CD4-positive, alpha-beta T cell (primary cell): Measurements from ENCODE around the gene TYRP1. TPM values are rescaled to one million over a fixed set of nuclear protein-coding genes. Genes with fewer than 3 reads are reported as not detected.

Source experiments
- ATAC-seq: fragments of 200-7000 bp; cut with Tn5 transposase; one replicate; pipeline ENCODE4 v1.10.0; 2022; ENCODE audit warnings: mild to moderate bottlenecking; ENCODE audit not compliant: poor library complexity
- CTCF ChIA-PET: fragments of 350-600 bp; sonication (Branson Sonifier 250); formaldehyde crosslinking; loops from one replicate; lab custom pipeline; 2021; ENCODE audit warnings: antibody characterized with exemption, inconsistent platforms; lab: Charles Lee
- POLR2A ChIA-PET: fragments of 350-600 bp; sonication (Branson Sonifier 250); formaldehyde crosslinking; loops from one replicate; lab custom pipeline; 2021; ENCODE audit warnings: antibody characterized with exemption, inconsistent platforms; lab: Charles Lee
- DNase-seq, 14 experiments: peaks; one replicate each; pipeline ENCODE4 v3.0.0-alpha.2; 2013 to 2020; ENCODE audit warnings: mixed read lengths in 2 of 14
- H3K27ac ChIP-seq, 2 donors: one replicate each; pipeline versions ENCODE4 v1.5.1 to v1.7.0; 2013; ENCODE audit warnings: low read length in 2 of 2, low read depth in 1 of 2, mild to moderate bottlenecking in 1 of 2
- H3K27me3 ChIP-seq, 2 experiments: 1 replicate in 1 of 2; 2 replicates in 1 of 2; pipeline versions ENCODE4 v1.6.1 to v1.7.0; 2013; ENCODE audit warnings: low read length in 2 of 2, control low read depth in 1 of 2, mild to moderate bottlenecking in 1 of 2, moderate library complexity in 1 of 2; ENCODE audit not compliant: insufficient read depth in 2 of 2, control insufficient read depth in 1 of 2
- H3K36me3 ChIP-seq: one replicate; pipeline ENCODE4 v1.6.1; 2013; ENCODE audit warnings: low read length, control low read depth; ENCODE audit not compliant: insufficient read depth
- H3K4me1 ChIP-seq: one replicate; pipeline ENCODE4 v1.6.1; 2013; ENCODE audit warnings: low read length, control low read depth; ENCODE audit not compliant: insufficient read depth
- H3K4me3 ChIP-seq: one replicate; pipeline ENCODE4 v1.5.1; 2013; ENCODE audit warnings: mild to moderate bottlenecking, low read length, moderate library complexity
- H3K9me3 ChIP-seq, 2 experiments: 1 replicate in 1 of 2; 2 replicates in 1 of 2; pipeline versions ENCODE4 v1.6.1 to v1.7.0; 2013; ENCODE audit warnings: low read length in 2 of 2, mild to moderate bottlenecking in 2 of 2, control low read depth in 1 of 2, moderate library complexity in 1 of 2; ENCODE audit not compliant: control insufficient read depth in 1 of 2, insufficient read depth in 1 of 2
- H3K27ac Mint-ChIP-seq: one replicate; pipeline ENCODE4 v1.8.0; 2020; ENCODE audit warnings: mixed read lengths
- H3K27me3 Mint-ChIP-seq: one replicate; pipeline ENCODE4 v1.8.0; 2021; ENCODE audit warnings: mixed read lengths
- H3K36me3 Mint-ChIP-seq: one replicate; pipeline ENCODE4 v1.8.0; 2021; ENCODE audit warnings: low read depth, mixed read lengths
- H3K4me1 Mint-ChIP-seq: one replicate; pipeline ENCODE4 v1.8.0; 2021; ENCODE audit warnings: low read depth, mixed read lengths
- H3K4me3 Mint-ChIP-seq: one replicate; pipeline ENCODE4 v1.8.0; 2020; ENCODE audit warnings: mild to moderate bottlenecking, mixed read lengths
- H3K9me3 Mint-ChIP-seq: one replicate; pipeline ENCODE4 v1.8.0; 2020; ENCODE audit warnings: mixed read lengths
- CTCF ChIP-seq: fragments of 200-600 bp; IDR thresholded peaks from one replicate; pipeline ENCODE4 v1.8.0; 2022; ENCODE audit warnings: antibody characterized with exemption, mild to moderate bottlenecking
- intact Hi-C, 2 experiments: fragments of 100-400 bp; cut with DNase I in 1 of 2; cut with micrococcal nuclease in 1 of 2; formaldehyde crosslinking; loops; one replicate each; pipeline versions ENCODE4 v1.15.1 to v1.9.0; 2023 to 2025; cut with DNase I, micrococcal nuclease
- total RNA-seq, 174 experiments: library from RNA in 2 of 174; stranded (reverse) in 2 of 174; gene quantifications; one replicate each; pipeline ENCODE4 v1.2.3 and lab custom pipeline; 2021 to 2026

The TYRP1 gene
- total RNA-seq, 2 experiments from 2014 or later: not detected

GRCh38 chr9:12651125-12651524 is 42.1 kb upstream of the TYRP1 start:
- ChIA-PET POLR2A (no interaction called here), CTCF (no interaction called here)
- TF ChIP-seq CTCF: no peak
- Mint-ChIP-seq H3K4me1 (no peaks in the 10 kb centered on the region), H3K27me3 (no peaks in the 10 kb centered on the region), H3K4me3 (no peak overlapping the region), H3K36me3 (no peaks in the 10 kb centered on the region), H3K9me3 (peaks cover 4% of the 10 kb centered on the region), H3K27ac (no peak overlapping the region)
- Histone ChIP-seq H3K27me3 (no peaks in the 10 kb centered on the region), H3K27ac (no peak overlapping the region), H3K36me3 (no peaks in the 10 kb centered on the region), H3K4me1 (no peaks in the 10 kb centered on the region), H3K9me3 (no peaks in the 10 kb centered on the region), H3K4me3 (no peak overlapping the region)
- intact Hi-C loops: no loop called here
- ATAC-seq (no peak), DNase-seq (no peak)

- no peaks in the 10 kb centered on the region for H3K36me3 Mint-ChIP-seq
Observed at GRCh38 chr9:12652973-12653372, 40.2 kb upstream of the TYRP1 start.

GRCh38 chr9:12656803-12657202 is 36.4 kb upstream of the TYRP1 start:
- POLR2A ChIA-PET: no interaction called here
- no peaks in the 10 kb centered on the region for H3K36me3 ChIP-seq
- no peaks in the 10 kb centered on the region for H3K4me1 Mint-ChIP-seq
- no peaks in the 10 kb centered on the region for H3K4me1 ChIP-seq
- CTCF ChIA-PET: no interaction called here
- TF ChIP-seq CTCF: no peak
- H3K27ac Mint-ChIP-seq: no peak overlapping the region
- H3K27ac ChIP-seq: no peak overlapping the region
- H3K27me3 Mint-ChIP-seq: no peaks in the 10 kb centered on the region
- intact Hi-C loops: no loop called here
- ATAC-seq: no peak
- H3K36me3 Mint-ChIP-seq: no peaks in the 10 kb centered on the region
- peaks cover 5 to 16% of the 10 kb centered on the region in 2 experiments for H3K9me3 ChIP-seq
- H3K27me3 ChIP-seq: no peaks in the 10 kb centered on the region
- H3K4me3 Mint-ChIP-seq: no peak overlapping the region
- no peak overlapping the region for H3K4me3 ChIP-seq
- peaks cover 5% of the 10 kb centered on the region for H3K9me3 Mint-ChIP-seq
- no peak for DNase-seq

More at GRCh38 chr9:12652973-12653372, 40.2 kb upstream of the TYRP1 start:
- DNase-seq (no peak), ATAC-seq (no peak)
- H3K4me3 Mint-ChIP-seq: no peak overlapping the region
- ChIA-PET CTCF (no interaction called here), POLR2A (no interaction called here)
- Histone ChIP-seq H3K27ac (no peak overlapping the region), H3K27me3 (no peaks in the 10 kb centered on the region), H3K9me3 (peaks cover 3 to 5% of the 10 kb centered on the region in 2 experiments), H3K4me3 (no peak overlapping the region), H3K4me1 (no peaks in the 10 kb centered on the region), H3K36me3 (no peaks in the 10 kb centered on the region)
- no peak overlapping the region for H3K27ac Mint-ChIP-seq
- intact Hi-C loops: no loop called here
- no peaks in the 10 kb centered on the region for H3K27me3 Mint-ChIP-seq
- TF ChIP-seq CTCF: no peak
- H3K9me3 Mint-ChIP-seq: peaks cover 5% of the 10 kb centered on the region
- H3K4me1 Mint-ChIP-seq: no peaks in the 10 kb centered on the region
